Measurements from ENCODE around the gene NDST1. TPM values are rescaled to one million over a fixed set of nuclear protein-coding genes. Genes with fewer than 3 reads are reported as not detected.
A peak's percentile ranks its signal among the peaks of the same experiment; 100 is the strongest.

The NDST1 gene
- total and polyA plus RNA-seq, 2 of the 8 experiments (the other 6 are each of a cell fraction or from before 2014, with no cell fraction given), result 27.0 to 72.0 TPM

DNA sequence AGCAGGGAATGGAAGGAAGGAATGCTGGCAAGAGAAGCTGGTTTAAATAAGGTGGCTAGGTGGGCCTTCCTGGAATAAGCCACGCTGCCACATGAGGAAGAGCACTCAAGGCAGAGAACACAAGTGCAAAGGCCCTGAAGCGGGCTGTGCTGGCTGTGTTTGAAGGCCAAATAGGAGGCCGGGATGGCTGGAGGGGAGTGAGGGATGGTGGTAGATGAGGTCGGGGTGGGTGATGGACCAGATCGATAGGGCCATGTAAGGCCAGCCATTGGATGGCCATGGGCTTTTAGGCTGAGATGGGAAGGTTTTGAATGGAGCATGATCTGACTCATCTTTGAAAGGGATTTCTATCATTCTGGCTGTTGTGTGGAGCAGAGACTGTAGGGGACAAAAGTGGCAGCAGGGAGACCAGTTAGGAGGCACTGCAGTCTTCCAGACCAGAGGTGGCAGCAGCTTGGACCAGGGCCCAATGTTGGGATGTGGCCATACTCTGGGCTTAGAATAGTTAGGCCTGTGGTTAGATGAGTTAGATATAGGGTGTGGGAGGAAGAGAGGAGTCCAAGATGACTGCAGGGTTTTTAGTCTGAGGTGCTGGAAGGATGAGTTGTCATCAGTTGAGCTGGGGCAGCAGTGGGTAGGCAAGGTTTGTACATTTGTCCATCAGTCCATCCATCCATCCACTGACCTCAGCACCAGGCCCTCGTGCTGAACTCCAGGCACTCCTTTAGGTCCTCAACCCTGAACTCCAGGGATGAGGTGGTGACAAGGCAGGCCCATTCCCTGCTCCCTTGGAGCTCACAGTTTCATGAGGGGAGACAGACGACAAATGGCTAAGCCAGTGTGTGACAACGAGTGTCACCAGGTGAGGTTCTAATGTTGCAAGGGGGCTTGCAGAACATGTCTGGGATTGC is 30.3 kb downstream of the NDST1 start:
- peaks cover 0 to 3% (median 0%) of the 10 kb centered on the region in 4 experiments; a peak in 2 of 7 replicates for H3K4me1 ChIP-seq (replicated peaks in 1 of 4; ENCODE audit: control insufficient read depth in 3 of 4, insufficient read depth in 4 of 4, low read length in 3 of 4)
- no peak overlapping the region for H2BK12ac ChIP-seq (ENCODE audit: low read depth, low read length)
- CTCF ChIA-PET (ENCODE audit: partially characterized antibody), result interaction anchor here (1.0 to 5.1 kb wide), 15 partner anchors 8 to 88 kb away, joined by 3 to 38 read pairs (median 4); partner anchors contain the start of gene RPS14
- no peaks in the 10 kb centered on the region for H3K79me1 ChIP-seq (ENCODE audit: low read depth, low read length)
- H2BK15ac ChIP-seq (ENCODE audit: low read length), result no peak overlapping the region
- no peak overlapping the region for H3K23ac ChIP-seq (ENCODE audit: insufficient read length)
- no peak overlapping the region for H2BK20ac ChIP-seq (ENCODE audit: low read length)
- H3K4me2 ChIP-seq (ENCODE audit: insufficient read depth in 1 of 2, low read depth in 2 of 2, low read length in 2 of 2), result no peak overlapping the region
- WGBS, 2 experiments (ENCODE audit: extremely low coverage in 1 of 2, insufficient coverage in 1 of 2, insufficient read length in 1 of 2, insufficient replicate concordance in 2 of 2, low coverage in 1 of 2, low lambda C conversion rate in 2 of 2, missing lambda C conversion rate in 1 of 2), result 82% methylated on average over 8 of the region's 8 CpGs; no CpG with 5 or more reads in 1 of the 2 experiments
- peaks cover 14 to 66% (median 45%) of the 10 kb centered on the region in 4 experiments for H3K36me3 ChIP-seq (ENCODE audit: control insufficient read depth in 2 of 4, insufficient read depth in 4 of 4, low read length in 3 of 4)
- no peak overlapping the region for H3K14ac ChIP-seq (ENCODE audit: insufficient read length)
- no peak for FAIRE-seq
- H3K79me2 ChIP-seq (ENCODE audit: control insufficient read depth in 1 of 2, insufficient read depth in 2 of 2, low read length in 2 of 2), result no peaks in the 10 kb centered on the region
- TF ChIP-seq SP2 (IDR thresholded peaks at IDR 0.05; ENCODE audit: low read length) (no peak), JUN (IDR thresholded peaks at IDR 0.05; ENCODE audit: low read depth, low read length) (no peak), RAD21 (IDR thresholded peaks at IDR 0.05 in 1 of 2, conservative IDR thresholded peaks at IDR 0.05 in 1 of 2; ENCODE audit: low read depth in 2 of 2, low read length in 2 of 2) (no peak), KDM4A (IDR thresholded peaks at IDR 0.05; ENCODE audit: low read depth, low read length, severe bottlenecking) (no peak), SP4 (IDR thresholded peaks at IDR 0.05; ENCODE audit: low read length) (no peak), SRF (IDR thresholded peaks at IDR 0.05; ENCODE audit: low read depth, low read length) (no peak)
- TF ChIP-seq, protein P1, sequence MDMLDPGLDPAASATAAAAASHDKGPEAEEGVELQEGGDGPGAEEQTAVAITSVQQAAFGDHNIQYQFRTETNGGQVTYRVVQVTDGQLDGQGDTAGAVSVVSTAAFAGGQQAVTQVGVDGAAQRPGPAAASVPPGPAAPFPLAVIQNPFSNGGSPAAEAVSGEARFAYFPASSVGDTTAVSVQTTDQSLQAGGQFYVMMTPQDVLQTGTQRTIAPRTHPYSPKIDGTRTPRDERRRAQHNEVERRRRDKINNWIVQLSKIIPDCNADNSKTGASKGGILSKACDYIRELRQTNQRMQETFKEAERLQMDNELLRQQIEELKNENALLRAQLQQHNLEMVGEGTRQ (IDR thresholded peaks at IDR 0.05; ENCODE audit: low read length), result no peak
- no peak for DNase-seq (ENCODE audit: low read depth in 1 of 2, low spot score in 2 of 2)
- H3K4me3 ChIP-seq (ENCODE audit: extremely low read depth in 1 of 4, insufficient read depth in 2 of 4, low read depth in 3 of 4, low read length in 4 of 4), result no peak overlapping the region
- no peak overlapping the region for H3K18ac ChIP-seq (ENCODE audit: extremely low read depth, low read length)
- H3K4ac ChIP-seq (replicated peaks; ENCODE audit: insufficient read length, low read depth, low read length), result no peak overlapping the region
- H3K56ac ChIP-seq (replicated peaks; ENCODE audit: insufficient read length, low read depth, low read length), result no peak overlapping the region
- peaks cover 1 to 6% of the 10 kb centered on the region in 2 experiments for H4K20me1 ChIP-seq (replicated peaks in 1 of 2; ENCODE audit: control insufficient read depth in 1 of 2, insufficient read depth in 2 of 2, low read length in 2 of 2)
- H3K9ac ChIP-seq (replicated peaks in 1 of 4; ENCODE audit: extremely low read depth in 1 of 4, low read depth in 3 of 4, low read length in 3 of 4), result no peak overlapping the region
- H4K5ac ChIP-seq (ENCODE audit: insufficient read length, low read depth, low read length), result no peak overlapping the region
- no peak overlapping the region for H3K27ac ChIP-seq (ENCODE audit: low read depth, low read length)
- H3K23me2 ChIP-seq (ENCODE audit: low read depth, low read length), result no peaks in the 10 kb centered on the region
- POLR2A ChIA-PET (ENCODE audit: partially characterized antibody), result interaction anchor here (0.6 to 1.5 kb wide), 6 partner anchors 13 to 89 kb away, joined by 3 to 5 read pairs (median 3); no protein-coding TSS in a partner anchor
- peak overlapping the region; percentile 66; the same call in 1 of the 2 replicates for H2BK5ac ChIP-seq (ENCODE audit: low read depth, low read length)
- no peak overlapping the region for H2BK120ac ChIP-seq (replicated peaks; ENCODE audit: low read depth, low read length)
- H4K91ac ChIP-seq (replicated peaks; ENCODE audit: insufficient read length, low read length), result no peak overlapping the region
- H3K27me3 ChIP-seq (replicated peaks in 1 of 4; ENCODE audit: control insufficient read depth in 3 of 4, extremely low read depth in 1 of 4, insufficient read depth in 3 of 4, low read length in 3 of 4), result no peaks in the 10 kb centered on the region
- no peak overlapping the region for H2AK5ac ChIP-seq (ENCODE audit: low read depth, low read length)
- H2AFZ ChIP-seq (ENCODE audit: low read length), result no peak overlapping the region
- no peaks in the 10 kb centered on the region for H3K9me3 ChIP-seq (ENCODE audit: insufficient read depth in 2 of 2, low read depth in 1 of 2, low read length in 1 of 2)
- H4K8ac ChIP-seq (ENCODE audit: extremely low read depth, insufficient read depth, low read length), result no peak overlapping the region
